HepG2 (cell line): Measurements from ENCODE around the gene SLX4. TPM values are rescaled to one million over a fixed set of nuclear protein-coding genes. Genes with fewer than 3 reads are reported as not detected.

Experiments used
- BRCA1 ChIP-seq: sonication (generic); formaldehyde crosslinking; IDR thresholded peaks from 2 replicates; pipeline ENCODE4 v1.4.0; 2020; ENCODE audit warnings: missing genetic modification reagents
- CCAR2 ChIP-seq: fragments of 200-400 bp; formaldehyde crosslinking; optimal IDR thresholded peaks from 2 replicates; pipeline ENCODE3; 2018; ENCODE audit warnings: low read depth, mild to moderate bottlenecking, low read length, moderate library complexity
- DPF2 ChIP-seq: sonication (generic); formaldehyde crosslinking; IDR thresholded peaks from 2 replicates; pipeline ENCODE4 v1.4.0; 2020; ENCODE audit warnings: mild to moderate bottlenecking, low read depth, missing genetic modification reagents, borderline replicate concordance
- ERF ChIP-seq: IDR thresholded peaks from 2 replicates; pipeline ENCODE4 v1.6.1; 2018; ENCODE audit warnings: missing biosample characterization, missing genetic modification reagents
- IRF1 ChIP-seq: sonication (generic); formaldehyde crosslinking; IDR thresholded peaks from 2 replicates; pipeline ENCODE4 v1.4.0; 2020; ENCODE audit warnings: low read depth, mild to moderate bottlenecking, missing genetic modification reagents
- KLF15 ChIP-seq: sonication (generic); formaldehyde crosslinking; IDR thresholded peaks from 2 replicates; pipeline ENCODE4 v1.8.1; 2023; ENCODE audit warnings: borderline replicate concordance, mild to moderate bottlenecking, inconsistent platforms, missing genetic modification reagents, mixed read lengths
- NR2F1 ChIP-seq, 2 experiments: fragments of 450-650 bp in 1 of 2; formaldehyde crosslinking in 1 of 2; IDR thresholded peaks; 2 replicates each; pipeline versions ENCODE4 v1.5.0 to v1.6.1; 2016 to 2020; ENCODE audit warnings: mild to moderate bottlenecking in 1 of 2, missing compliant biosample characterization in 1 of 2, missing genetic modification reagents in 1 of 2, moderate library complexity in 1 of 2
- PLSCR1 ChIP-seq: sonication (generic); formaldehyde crosslinking; IDR thresholded peaks from 2 replicates; pipeline ENCODE4 v1.5.0; 2020; ENCODE audit warnings: missing genetic modification reagents, mild to moderate bottlenecking, borderline replicate concordance
- PTBP1 ChIP-seq: fragments of 200-400 bp; formaldehyde crosslinking; IDR thresholded peaks from 2 replicates; pipeline ENCODE4 v1.6.1; 2018; ENCODE audit warnings: low read length, low read depth; ENCODE audit not compliant: poor library complexity, severe bottlenecking
- RXRB ChIP-seq: IDR thresholded peaks from 2 replicates; pipeline ENCODE4 v1.6.1; 2016; ENCODE audit warnings: borderline replicate concordance, missing genetic modification reagents, missing compliant biosample characterization
- TEAD3 ChIP-seq: optimal IDR thresholded peaks from 2 replicates; pipeline ENCODE3; 2016; ENCODE audit warnings: borderline replicate concordance
- ZBTB34 ChIP-seq: sonication (generic); formaldehyde crosslinking; IDR thresholded peaks from 2 replicates; pipeline ENCODE4 v1.8.0; 2022; ENCODE audit warnings: mild to moderate bottlenecking, missing genetic modification reagents
- ZFP41 ChIP-seq: sonication (generic); formaldehyde crosslinking; IDR thresholded peaks from 2 replicates; pipeline ENCODE4 v1.4.0; 2020; ENCODE audit warnings: mild to moderate bottlenecking, missing genetic modification reagents, borderline replicate concordance
- ZNF282 ChIP-seq: fragments of 450-650 bp; IDR thresholded peaks from 2 replicates; pipeline ENCODE4 v1.6.1; 2018; ENCODE audit not compliant: partially characterized antibody
- ZNF331 ChIP-seq: sonication (generic); formaldehyde crosslinking; IDR thresholded peaks from 2 replicates; pipeline ENCODE4 v1.4.0; 2020; ENCODE audit warnings: missing genetic modification reagents
- ZNF564 ChIP-seq: sonication (generic); formaldehyde crosslinking; IDR thresholded peaks from 2 replicates; pipeline ENCODE4 v1.8.1; 2023; ENCODE audit warnings: mild to moderate bottlenecking, missing genetic modification reagents
- ZNF776 ChIP-seq: sonication (generic); formaldehyde crosslinking; IDR thresholded peaks from 2 replicates; pipeline ENCODE4 v1.4.0; 2020; ENCODE audit warnings: mild to moderate bottlenecking, missing genetic modification reagents
- ZSCAN9 ChIP-seq: IDR thresholded peaks from 2 replicates; pipeline ENCODE4 v1.6.1; 2016; ENCODE audit warnings: borderline replicate concordance
- polyA plus RNA-seq, 8 experiments: library from polyadenylated mRNA; depleted of rRNA in 3 of 8; stranded (reverse) in 7 of 8; unstranded in 1 of 8; fragments of >200 nt; fragmentation: Illumina TruSeq in 4 of 8; extraction: Trizol in 4 of 8; gene quantifications; 2 replicates each; pipeline versions ENCODE4 v1.2.1 to v1.2.3, GENCODE V29; 2011 to 2016; ENCODE audit warnings: low read depth in 4 of 8, missing spikeins in 1 of 8, mixed read lengths in 1 of 8; ENCODE audit not compliant: insufficient read depth in 1 of 8
- total RNA-seq, 5 experiments: library from RNA; depleted of rRNA; stranded (reverse); fragments of >200 nt; fragmentation: Illumina TruSeq; extraction: Trizol; gene quantifications; 2 replicates each; pipeline ENCODE4 v1.2.3, GENCODE V29; 2016; ENCODE audit warnings: low read depth in 1 of 5
- TF ChIP-seq, protein P1 (sequence below): sonication (generic); formaldehyde crosslinking; IDR thresholded peaks from 2 replicates; pipeline ENCODE4 v1.4.0; 2020; ENCODE audit warnings: missing genetic modification reagents
- TF ChIP-seq, protein P2 (sequence below), 2 experiments: IDR thresholded peaks; 2 replicates each; pipeline ENCODE4 v1.6.1; 2011 to 2012; ENCODE audit warnings: low read length in 2 of 2, borderline replicate concordance in 1 of 2, low read depth in 1 of 2, mild to moderate bottlenecking in 1 of 2, moderate library complexity in 1 of 2
- TF ChIP-seq, protein P3 (sequence below): sonication (generic); formaldehyde crosslinking; conservative IDR thresholded peaks from 2 replicates; pipeline ENCODE4 v1.4.0; 2020; ENCODE audit warnings: missing genetic modification reagents

SLX4 gene
- total and polyA plus RNA-seq, 2 of the 13 experiments (the other 11 are each of a cell fraction or from before 2014, with no cell fraction given) = 1.1 to 3.6 TPM

GRCh38 chr16:3640207-3640606 lies 28.8 kb upstream of the SLX4 start (continued):
- TF ChIP-seq ERF (CRISPR knock-in tag) (no peak), NR2F1 (CRISPR knock-in tag; IDR thresholded peaks at IDR 0.05) (no peak; a peak in 1 of 4 replicates), ZBTB34 (no peak), TEAD3 (CRISPR knock-in tag) (peak; percentile 54), RXRB (CRISPR knock-in tag) (peak; percentile 57; the same call in 1 of the 2 replicates), ZSCAN9 (CRISPR knock-in tag) (no peak), CCAR2 (no peak), ZNF282 (no peak), ZFP41 (no peak), PLSCR1 (CRISPR knock-in tag) (no peak), ZNF331 (no peak), ZNF564 (CRISPR knock-in tag) (no peak), DPF2 (CRISPR knock-in tag) (no peak), IRF1 (CRISPR knock-in tag) (no peak), BRCA1 (no peak), PTBP1 (no peak), ZNF776 (CRISPR knock-in tag) (no peak), KLF15 (no peak)
- TF ChIP-seq, protein P1, sequence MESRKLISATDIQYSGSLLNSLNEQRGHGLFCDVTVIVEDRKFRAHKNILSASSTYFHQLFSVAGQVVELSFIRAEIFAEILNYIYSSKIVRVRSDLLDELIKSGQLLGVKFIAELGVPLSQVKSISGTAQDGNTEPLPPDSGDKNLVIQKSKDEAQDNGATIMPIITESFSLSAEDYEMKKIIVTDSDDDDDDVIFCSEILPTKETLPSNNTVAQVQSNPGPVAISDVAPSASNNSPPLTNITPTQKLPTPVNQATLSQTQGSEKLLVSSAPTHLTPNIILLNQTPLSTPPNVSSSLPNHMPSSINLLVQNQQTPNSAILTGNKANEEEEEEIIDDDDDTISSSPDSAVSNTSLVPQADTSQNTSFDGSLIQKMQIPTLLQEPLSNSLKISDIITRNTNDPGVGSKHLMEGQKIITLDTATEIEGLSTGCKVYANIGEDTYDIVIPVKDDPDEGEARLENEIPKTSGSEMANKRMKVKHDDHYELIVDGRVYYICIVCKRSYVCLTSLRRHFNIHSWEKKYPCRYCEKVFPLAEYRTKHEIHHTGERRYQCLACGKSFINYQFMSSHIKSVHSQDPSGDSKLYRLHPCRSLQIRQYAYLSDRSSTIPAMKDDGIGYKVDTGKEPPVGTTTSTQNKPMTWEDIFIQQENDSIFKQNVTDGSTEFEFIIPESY (CRISPR knock-in tag) = no peak
- TF ChIP-seq, protein P2, sequence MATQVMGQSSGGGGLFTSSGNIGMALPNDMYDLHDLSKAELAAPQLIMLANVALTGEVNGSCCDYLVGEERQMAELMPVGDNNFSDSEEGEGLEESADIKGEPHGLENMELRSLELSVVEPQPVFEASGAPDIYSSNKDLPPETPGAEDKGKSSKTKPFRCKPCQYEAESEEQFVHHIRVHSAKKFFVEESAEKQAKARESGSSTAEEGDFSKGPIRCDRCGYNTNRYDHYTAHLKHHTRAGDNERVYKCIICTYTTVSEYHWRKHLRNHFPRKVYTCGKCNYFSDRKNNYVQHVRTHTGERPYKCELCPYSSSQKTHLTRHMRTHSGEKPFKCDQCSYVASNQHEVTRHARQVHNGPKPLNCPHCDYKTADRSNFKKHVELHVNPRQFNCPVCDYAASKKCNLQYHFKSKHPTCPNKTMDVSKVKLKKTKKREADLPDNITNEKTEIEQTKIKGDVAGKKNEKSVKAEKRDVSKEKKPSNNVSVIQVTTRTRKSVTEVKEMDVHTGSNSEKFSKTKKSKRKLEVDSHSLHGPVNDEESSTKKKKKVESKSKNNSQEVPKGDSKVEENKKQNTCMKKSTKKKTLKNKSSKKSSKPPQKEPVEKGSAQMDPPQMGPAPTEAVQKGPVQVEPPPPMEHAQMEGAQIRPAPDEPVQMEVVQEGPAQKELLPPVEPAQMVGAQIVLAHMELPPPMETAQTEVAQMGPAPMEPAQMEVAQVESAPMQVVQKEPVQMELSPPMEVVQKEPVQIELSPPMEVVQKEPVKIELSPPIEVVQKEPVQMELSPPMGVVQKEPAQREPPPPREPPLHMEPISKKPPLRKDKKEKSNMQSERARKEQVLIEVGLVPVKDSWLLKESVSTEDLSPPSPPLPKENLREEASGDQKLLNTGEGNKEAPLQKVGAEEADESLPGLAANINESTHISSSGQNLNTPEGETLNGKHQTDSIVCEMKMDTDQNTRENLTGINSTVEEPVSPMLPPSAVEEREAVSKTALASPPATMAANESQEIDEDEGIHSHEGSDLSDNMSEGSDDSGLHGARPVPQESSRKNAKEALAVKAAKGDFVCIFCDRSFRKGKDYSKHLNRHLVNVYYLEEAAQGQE (IDR thresholded peaks at IDR 0.05; ENCODE audit: borderline replicate concordance in 1 of 2, low read depth in 1 of 2, low read length in 2 of 2) = no peak
- TF ChIP-seq, protein P3, sequence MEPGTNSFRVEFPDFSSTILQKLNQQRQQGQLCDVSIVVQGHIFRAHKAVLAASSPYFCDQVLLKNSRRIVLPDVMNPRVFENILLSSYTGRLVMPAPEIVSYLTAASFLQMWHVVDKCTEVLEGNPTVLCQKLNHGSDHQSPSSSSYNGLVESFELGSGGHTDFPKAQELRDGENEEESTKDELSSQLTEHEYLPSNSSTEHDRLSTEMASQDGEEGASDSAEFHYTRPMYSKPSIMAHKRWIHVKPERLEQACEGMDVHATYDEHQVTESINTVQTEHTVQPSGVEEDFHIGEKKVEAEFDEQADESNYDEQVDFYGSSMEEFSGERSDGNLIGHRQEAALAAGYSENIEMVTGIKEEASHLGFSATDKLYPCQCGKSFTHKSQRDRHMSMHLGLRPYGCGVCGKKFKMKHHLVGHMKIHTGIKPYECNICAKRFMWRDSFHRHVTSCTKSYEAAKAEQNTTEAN (CRISPR knock-in tag) = no peak
